HG02884 (cell line): ENCODE data around the gene CMTR1.

Source experiments
- ATAC-seq: cut with Tn5 transposase; IDR thresholded peaks from one replicate; pipeline ENCODE4 v1.9.1; 2021; ENCODE audit warnings: mild to moderate bottlenecking, moderate library complexity; ENCODE audit not compliant: unreplicated experiment

Gene CMTR1

GRCh38 chr6:37528541-37528940, 95.5 kb downstream of the CMTR1 start:
- ATAC-seq: no peak

GRCh38 chr6:37530297-37530696, 97.3 kb downstream of the CMTR1 start:
- ATAC-seq: no peak

- no peak for ATAC-seq
Measured at GRCh38 chr6:37531026-37531425, 98.0 kb downstream of the CMTR1 start.
